Measurements from ENCODE around the gene RAPGEF6.

RAPGEF6 gene

DNA sequence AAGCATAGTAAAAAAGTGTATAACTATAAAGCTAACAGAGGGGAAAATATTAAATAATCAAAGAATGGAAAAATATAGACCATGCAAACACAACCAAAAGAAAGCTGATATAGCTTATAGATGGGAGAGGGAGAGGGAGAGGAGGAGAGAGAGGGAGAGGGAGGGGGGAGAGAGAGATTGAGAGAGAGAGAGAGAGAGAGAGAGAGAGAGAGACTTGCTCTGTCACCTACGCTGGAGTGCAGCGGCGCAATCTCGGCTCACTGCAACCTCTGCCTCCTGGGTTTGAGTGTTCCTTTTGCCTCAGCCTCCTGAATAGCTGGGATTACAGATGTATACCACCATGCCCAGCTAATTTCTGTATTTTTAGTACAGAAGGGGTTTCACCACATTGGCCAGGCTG, 110.6 kb downstream of the RAPGEF6 start:
- H3K27ac ChIP-seq = no peak overlapping the region
- no peaks in the 10 kb centered on the region for H3K9me3 ChIP-seq (ENCODE audit: severe bottlenecking)
- no peaks in the 10 kb centered on the region for H3K27me3 ChIP-seq (ENCODE audit: insufficient read depth, low read depth, severe bottlenecking)
- DNase-seq = no peak
- H3K4me3 ChIP-seq (ENCODE audit: low read depth, low read length) = no peak overlapping the region
- TF ChIP-seq, protein P1, sequence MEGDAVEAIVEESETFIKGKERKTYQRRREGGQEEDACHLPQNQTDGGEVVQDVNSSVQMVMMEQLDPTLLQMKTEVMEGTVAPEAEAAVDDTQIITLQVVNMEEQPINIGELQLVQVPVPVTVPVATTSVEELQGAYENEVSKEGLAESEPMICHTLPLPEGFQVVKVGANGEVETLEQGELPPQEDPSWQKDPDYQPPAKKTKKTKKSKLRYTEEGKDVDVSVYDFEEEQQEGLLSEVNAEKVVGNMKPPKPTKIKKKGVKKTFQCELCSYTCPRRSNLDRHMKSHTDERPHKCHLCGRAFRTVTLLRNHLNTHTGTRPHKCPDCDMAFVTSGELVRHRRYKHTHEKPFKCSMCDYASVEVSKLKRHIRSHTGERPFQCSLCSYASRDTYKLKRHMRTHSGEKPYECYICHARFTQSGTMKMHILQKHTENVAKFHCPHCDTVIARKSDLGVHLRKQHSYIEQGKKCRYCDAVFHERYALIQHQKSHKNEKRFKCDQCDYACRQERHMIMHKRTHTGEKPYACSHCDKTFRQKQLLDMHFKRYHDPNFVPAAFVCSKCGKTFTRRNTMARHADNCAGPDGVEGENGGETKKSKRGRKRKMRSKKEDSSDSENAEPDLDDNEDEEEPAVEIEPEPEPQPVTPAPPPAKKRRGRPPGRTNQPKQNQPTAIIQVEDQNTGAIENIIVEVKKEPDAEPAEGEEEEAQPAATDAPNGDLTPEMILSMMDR (IDR thresholded peaks at IDR 0.05; ENCODE audit: low read depth, low read length) = no peak
- H3K36me3 ChIP-seq = no peaks in the 10 kb centered on the region; the same call in 1 of the 2 replicates

DNA sequence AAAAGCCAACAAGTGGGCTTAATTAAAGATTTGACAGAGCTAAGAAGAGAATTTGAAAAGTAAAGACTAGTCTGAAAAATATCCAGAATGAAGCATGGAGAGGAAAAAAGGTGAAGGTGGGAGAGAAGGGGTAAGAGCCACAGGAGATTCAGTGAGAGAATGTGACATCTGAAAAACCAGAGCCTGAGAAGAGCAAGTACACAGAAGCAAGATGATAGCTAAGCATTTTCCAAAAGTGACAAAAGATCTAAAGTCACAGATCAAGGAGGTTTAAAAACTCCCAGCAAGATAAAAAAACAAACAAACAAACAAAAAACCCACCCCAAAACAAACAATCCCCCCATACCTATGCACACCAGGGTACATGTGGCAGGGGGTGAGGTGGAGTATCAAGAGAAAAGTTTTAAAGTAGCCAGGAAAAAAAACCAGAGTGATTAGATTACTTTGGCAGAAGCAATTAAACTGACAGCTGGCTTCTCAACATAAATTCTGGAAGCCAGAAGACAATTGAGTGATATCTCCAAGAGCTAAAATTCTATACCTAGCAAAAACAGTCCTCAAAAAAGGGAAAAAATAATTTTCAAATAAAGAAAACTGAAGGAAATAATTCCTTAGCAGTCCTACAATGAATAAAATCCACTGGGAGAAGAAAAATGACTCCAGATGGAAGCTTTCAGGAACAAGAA, 111.4 kb downstream of the RAPGEF6 start:
- H3K27ac ChIP-seq = no peak overlapping the region
- no peak overlapping the region for H3K4me3 ChIP-seq (ENCODE audit: low read depth, low read length)
- TF ChIP-seq, protein P1 (IDR thresholded peaks at IDR 0.05; ENCODE audit: low read depth, low read length) = no peak
- H3K9me3 ChIP-seq (ENCODE audit: severe bottlenecking) = no peaks in the 10 kb centered on the region
- H3K27me3 ChIP-seq (ENCODE audit: insufficient read depth, low read depth, severe bottlenecking) = no peaks in the 10 kb centered on the region
- DNase-seq = no peak
- no peaks in the 10 kb centered on the region; the same call in 1 of the 2 replicates for H3K36me3 ChIP-seq

DNA sequence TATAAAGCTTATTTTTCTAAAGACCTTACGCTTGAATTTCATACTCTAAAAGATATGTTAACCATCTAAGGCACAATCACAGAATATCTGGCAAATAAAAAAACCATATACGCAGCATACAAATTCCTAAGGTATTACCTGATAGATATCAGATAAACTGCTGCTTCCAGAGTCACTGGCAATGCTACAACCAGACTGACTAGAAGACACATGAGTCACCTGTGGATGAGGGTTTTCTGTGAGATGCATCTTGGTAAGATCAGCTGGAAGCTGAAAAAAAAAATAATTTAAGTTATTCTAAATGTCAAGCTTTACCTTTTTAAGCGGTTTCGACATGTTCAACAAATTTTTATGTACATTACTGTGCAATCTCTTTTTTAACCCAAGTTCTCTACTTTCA, 113.8 kb downstream of the RAPGEF6 start:
- Histone ChIP-seq H3K36me3 (no peaks in the 10 kb centered on the region; the same call in none of the 2 replicates), H3K27ac (no peak overlapping the region), H3K9me3 (ENCODE audit: severe bottlenecking) (no peaks in the 10 kb centered on the region), H3K4me3 (ENCODE audit: low read depth, low read length) (no peak overlapping the region), H3K27me3 (ENCODE audit: insufficient read depth, low read depth, severe bottlenecking) (no peaks in the 10 kb centered on the region)
- TF ChIP-seq, protein P1 (IDR thresholded peaks at IDR 0.05; ENCODE audit: low read depth, low read length) = no peak
- DNase-seq = no peak

DNA sequence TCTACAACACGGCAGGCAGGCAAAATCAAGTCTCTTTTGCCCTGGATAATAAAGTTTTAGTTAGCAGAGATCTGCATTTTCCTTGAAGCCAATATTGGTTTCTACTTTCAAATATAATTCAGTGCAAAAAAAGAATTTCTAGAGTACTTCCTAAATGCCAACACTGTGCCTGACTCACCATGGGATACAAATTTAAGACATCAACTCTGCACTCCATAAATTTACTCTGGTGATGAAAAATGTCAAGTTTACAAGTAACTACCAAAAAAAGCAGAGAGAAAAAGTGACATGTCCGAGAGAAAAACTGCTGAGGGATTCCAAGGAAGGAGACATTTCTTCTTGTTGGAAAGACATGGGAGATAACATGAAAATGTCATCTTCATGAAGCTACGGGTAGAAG, 119.7 kb downstream of the RAPGEF6 start:
- no peak for DNase-seq
- Histone ChIP-seq H3K27ac (no peak overlapping the region), H3K9me3 (ENCODE audit: severe bottlenecking) (no peaks in the 10 kb centered on the region), H3K27me3 (ENCODE audit: insufficient read depth, low read depth, severe bottlenecking) (no peaks in the 10 kb centered on the region), H3K4me3 (ENCODE audit: low read depth, low read length) (no peak overlapping the region), H3K36me3 (peaks cover under 1% of the 10 kb centered on the region)
- TF ChIP-seq, protein P1 (IDR thresholded peaks at IDR 0.05; ENCODE audit: low read depth, low read length) = no peak

DNA sequence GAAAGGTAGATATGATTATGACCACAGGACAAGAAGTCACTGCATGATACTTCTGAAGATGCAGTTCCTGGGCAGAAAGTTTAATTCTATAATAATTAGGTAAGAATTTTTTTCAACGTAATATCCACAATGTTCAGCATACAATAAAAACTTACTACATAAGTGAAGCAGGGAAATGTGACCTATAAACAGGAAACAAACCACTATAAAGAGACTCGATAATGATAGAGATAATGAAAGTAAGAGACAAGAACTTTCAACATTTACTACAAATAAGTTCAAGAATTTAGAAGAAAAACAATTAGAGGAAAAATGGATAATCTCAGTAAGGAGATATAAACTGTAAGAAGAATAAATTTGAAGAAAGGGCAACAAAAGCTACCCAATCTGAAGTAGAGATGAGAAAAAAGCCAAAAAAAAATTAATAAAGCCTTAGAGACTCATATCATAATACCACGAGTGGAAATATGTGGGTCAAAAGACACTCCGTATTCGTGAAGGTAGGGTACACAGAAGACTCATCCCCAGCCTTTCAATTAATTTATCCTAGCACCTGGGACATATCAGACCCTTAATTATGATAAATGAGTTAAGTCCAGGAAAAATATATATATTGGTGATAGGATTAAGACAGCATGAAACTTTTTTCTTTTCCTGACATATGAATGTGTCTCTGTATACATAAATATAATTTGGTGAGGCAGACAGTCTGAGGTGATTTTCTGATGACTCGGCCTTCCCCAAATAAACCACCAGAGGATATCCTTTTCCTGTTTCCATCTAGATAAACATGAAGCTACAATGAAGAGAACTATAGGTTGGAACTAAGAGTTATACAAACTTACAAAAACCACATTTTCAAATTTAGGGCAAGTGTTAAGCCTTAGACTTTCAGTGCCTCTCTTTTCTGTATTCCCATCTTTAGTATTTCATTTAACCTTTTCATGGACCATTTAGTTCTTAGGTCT, 120.4 kb downstream of the RAPGEF6 start:
- H3K27ac ChIP-seq = no peak overlapping the region
- TF ChIP-seq, protein P1 (IDR thresholded peaks at IDR 0.05; ENCODE audit: low read depth, low read length) = no peak
- no peak overlapping the region for H3K4me3 ChIP-seq (ENCODE audit: low read depth, low read length)
- H3K36me3 ChIP-seq = peaks cover 8% of the 10 kb centered on the region
- DNase-seq = no peak
- H3K9me3 ChIP-seq (ENCODE audit: severe bottlenecking) = no peaks in the 10 kb centered on the region
- H3K27me3 ChIP-seq (ENCODE audit: insufficient read depth, low read depth, severe bottlenecking) = no peaks in the 10 kb centered on the region

All from WERI-Rb-1 (cell line).